HEK293T (cell line): ENCODE measurements around the gene TET3.

Experiments
- ARNT ChIP-seq: fragments of 450-650 bp; IDR thresholded peaks from 2 replicates; pipeline ENCODE4 v1.6.1; 2017; ENCODE audit warnings: mild to moderate bottlenecking
- BHLHE40 ChIP-seq: fragments of 450-650 bp; IDR thresholded peaks from 2 replicates; pipeline ENCODE4 v1.6.1; 2016; ENCODE audit warnings: mild to moderate bottlenecking, moderate library complexity, borderline replicate concordance
- ELF4 ChIP-seq: fragments of 450-650 bp; IDR thresholded peaks from 2 replicates; pipeline ENCODE4 v1.6.1; 2017; ENCODE audit warnings: antibody characterized with exemption
- FOXM1 ChIP-seq: fragments of 450-650 bp; IDR thresholded peaks from 2 replicates; pipeline ENCODE4 v1.6.1; 2017; ENCODE audit warnings: mild to moderate bottlenecking, borderline replicate concordance
- SP1 ChIP-seq: fragments of 450-650 bp; IDR thresholded peaks from 2 replicates; pipeline ENCODE4 v1.6.1; 2017
- SUZ12 ChIP-seq: fragments of 450-650 bp; IDR thresholded peaks from 2 replicates; pipeline ENCODE4 v1.6.1; 2016; ENCODE audit warnings: mild to moderate bottlenecking
- ZNF384 ChIP-seq: fragments of 450-650 bp; IDR thresholded peaks from 2 replicates; pipeline ENCODE4 v1.6.1; 2016
- TF ChIP-seq, protein P1 (sequence below): fragments of 450-650 bp; IDR thresholded peaks from 2 replicates; pipeline ENCODE4 v1.6.1; 2016

DNA sequence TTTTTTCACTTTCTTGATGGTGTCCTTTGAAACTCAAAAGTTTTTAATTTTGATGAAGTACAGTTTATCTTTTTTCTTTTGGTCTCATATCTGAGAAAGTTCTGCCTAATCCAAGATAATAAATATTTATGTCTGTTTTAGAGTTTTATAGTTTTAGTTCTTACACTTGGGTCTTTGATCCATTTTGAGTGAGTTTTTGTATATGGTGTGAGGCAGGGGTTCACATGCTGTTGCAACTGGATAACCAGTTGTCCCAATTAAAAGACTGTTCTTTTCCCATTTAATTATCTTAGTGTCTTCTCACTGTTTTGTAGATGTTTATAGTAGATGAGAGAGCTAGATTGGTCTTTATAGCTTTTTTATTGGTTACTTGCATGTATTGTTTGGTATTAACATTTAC lies 43.6 kb downstream of the TET3 start:
- no peak for TF ChIP-seq ARNT
- no peak for TF ChIP-seq BHLHE40
- TF ChIP-seq FOXM1: no peak
- TF ChIP-seq SP1: no peak
- TF ChIP-seq ELF4: no peak
- no peak for TF ChIP-seq ZNF384
- TF ChIP-seq, protein P1, sequence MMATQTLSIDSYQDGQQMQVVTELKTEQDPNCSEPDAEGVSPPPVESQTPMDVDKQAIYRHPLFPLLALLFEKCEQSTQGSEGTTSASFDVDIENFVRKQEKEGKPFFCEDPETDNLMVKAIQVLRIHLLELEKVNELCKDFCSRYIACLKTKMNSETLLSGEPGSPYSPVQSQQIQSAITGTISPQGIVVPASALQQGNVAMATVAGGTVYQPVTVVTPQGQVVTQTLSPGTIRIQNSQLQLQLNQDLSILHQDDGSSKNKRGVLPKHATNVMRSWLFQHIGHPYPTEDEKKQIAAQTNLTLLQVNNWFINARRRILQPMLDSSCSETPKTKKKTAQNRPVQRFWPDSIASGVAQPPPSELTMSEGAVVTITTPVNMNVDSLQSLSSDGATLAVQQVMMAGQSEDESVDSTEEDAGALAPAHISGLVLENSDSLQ: no peak
- TF ChIP-seq SUZ12: no peak
